Fibroblast of pulmonary artery (primary cell): ENCODE measurements around the gene C3orf20.

Experiments used
- DNase-seq: peaks from one replicate; pipeline ENCODE4 v3.0.0-alpha.2; 2010; ENCODE audit warnings: low read depth
- H3K4me3 ChIP-seq: replicated peaks from 2 replicates; pipeline ENCODE4 v1.5.1; 2011; ENCODE audit warnings: low read depth, mild to moderate bottlenecking, control low read depth, low read length, moderate library complexity
- CTCF ChIP-seq: IDR thresholded peaks from 2 replicates; pipeline ENCODE4 v1.5.1; 2011; ENCODE audit warnings: mild to moderate bottlenecking, control low read depth, low read length, inconsistent platforms; ENCODE audit errors: missing control alignments

The C3orf20 gene

GRCh38 chr3:14771593-14772497 lies 96.9 kb downstream of the C3orf20 start:
- DNase-seq = no peak
- H3K4me3 ChIP-seq = no peak overlapping the region
- no peak for TF ChIP-seq CTCF

- no peak for DNase-seq
- no peak for TF ChIP-seq CTCF
Measured at GRCh38 chr3:14772533-14773138, 97.7 kb downstream of the C3orf20 start.

GRCh38 chr3:14773281-14773680 lies 98.3 kb downstream of the C3orf20 start:
- no peak for DNase-seq
- no peak overlapping the region for H3K4me3 ChIP-seq
- no peak for TF ChIP-seq CTCF

More at GRCh38 chr3:14772533-14773138, 97.7 kb downstream of the C3orf20 start:
- H3K4me3 ChIP-seq = no peak overlapping the region

GRCh38 chr3:14773691-14774128 lies 98.8 kb downstream of the C3orf20 start:
- no peak overlapping the region for H3K4me3 ChIP-seq
- no peak for TF ChIP-seq CTCF
- DNase-seq = no peak

GRCh38 chr3:14774431-14774830 lies 99.5 kb downstream of the C3orf20 start:
- no peak for TF ChIP-seq CTCF
- DNase-seq = no peak
- H3K4me3 ChIP-seq = no peak overlapping the region

- TF ChIP-seq CTCF = no peak
- H3K4me3 ChIP-seq = no peak overlapping the region
- DNase-seq = no peak
Measured at GRCh38 chr3:14775011-14775410, 100.1 kb downstream of the C3orf20 start.
